Stimulated activated CD4-positive, alpha-beta T cell treated with anti-CD3 and anti-CD28 coated beads, TNF-alpha, amount 100 ng/mL, for 24 hours (primary cell): Measurements from ENCODE around the gene HMOX2.
A peak's percentile ranks its signal among the peaks of the same experiment; 100 is the strongest.

Experiments used
- DNase-seq, 3 experiments: peaks; one replicate each; pipeline ENCODE4 v3.0.0-alpha.2; 2020; ENCODE audit warnings: low read depth in 3 of 3

HMOX2 gene

DNA sequence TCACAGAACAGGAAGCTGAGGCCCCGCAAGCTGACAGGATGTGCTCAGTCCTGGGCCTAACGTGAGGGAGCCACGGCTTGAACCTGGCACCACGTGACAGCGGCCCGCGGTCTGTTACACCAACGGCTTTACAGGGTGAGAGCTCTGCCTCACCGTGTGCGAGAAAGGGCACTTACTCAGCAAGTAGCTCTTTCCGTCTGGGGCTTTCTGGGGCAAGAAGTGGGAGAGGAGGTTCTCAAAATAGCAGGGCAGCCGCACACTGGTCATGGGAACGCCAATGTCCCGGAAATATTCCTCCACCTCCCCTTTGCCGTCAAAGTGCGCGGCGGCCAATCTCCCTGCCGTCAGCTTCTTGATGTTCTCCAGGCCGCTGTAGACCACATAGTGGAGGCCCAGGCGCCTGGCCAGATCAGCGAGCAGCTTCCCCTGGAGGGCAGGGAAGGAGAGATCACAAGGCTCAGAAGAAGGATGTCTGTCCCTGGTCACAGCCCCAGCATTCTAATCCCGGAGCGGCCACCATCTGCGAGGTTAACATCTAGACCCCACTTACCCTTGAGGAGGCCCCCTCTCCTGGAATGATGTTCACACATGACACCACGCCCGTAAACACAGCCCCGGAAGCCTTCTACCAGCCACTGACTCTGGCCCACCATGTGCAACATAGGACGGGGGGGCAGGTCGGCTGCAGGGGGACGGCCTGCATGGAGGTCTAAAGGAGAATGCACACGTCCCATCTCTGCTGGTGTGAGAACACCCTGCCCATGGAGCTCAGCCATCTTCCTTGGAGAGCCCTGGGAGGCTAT lies 10.0 kb upstream of the HMOX2 start:
- peak; percentile 9 to 50 (median 33) for DNase-seq

DNA sequence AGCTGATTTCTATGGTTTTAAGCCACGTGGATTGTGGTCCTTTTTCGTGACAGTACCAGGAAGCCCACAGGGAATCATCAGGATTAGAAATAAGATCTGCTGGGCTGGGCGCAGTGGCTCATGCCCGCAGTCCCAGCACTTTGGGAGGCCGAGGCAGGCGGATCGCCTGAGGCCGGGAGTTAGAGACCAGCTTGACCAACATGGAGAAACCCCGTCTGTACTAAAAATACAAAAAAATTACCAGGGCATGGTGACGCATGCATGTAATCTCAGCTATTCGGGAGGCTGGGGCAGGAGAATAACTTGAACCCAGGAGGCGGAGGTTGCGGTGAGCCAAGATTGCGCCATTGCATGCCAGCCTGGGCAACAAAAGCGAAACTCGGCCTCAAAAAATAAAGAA lies 8.3 kb upstream of the HMOX2 start:
- no peak for DNase-seq

DNA sequence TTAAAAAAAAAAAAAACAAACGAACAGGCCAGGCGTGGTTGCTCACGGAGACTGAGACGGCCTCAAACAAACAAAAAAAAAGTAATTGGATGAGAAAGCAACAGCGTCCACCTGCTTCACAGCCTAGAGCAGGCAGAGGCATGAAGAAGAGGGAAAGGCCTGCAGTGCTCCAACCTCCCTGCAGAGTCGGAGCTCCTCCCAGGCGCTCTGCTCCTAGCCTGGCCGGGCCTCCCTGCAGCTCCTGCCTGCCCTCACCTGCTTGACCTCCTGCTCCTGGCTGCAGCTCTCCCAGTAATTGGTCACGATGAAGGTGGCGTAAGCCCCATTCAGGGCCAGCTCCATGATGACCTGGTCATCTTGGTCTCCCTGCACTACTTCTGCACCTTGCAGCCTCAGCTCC lies 7.2 kb upstream of the HMOX2 start:
- DNase-seq, result no peak

DNA sequence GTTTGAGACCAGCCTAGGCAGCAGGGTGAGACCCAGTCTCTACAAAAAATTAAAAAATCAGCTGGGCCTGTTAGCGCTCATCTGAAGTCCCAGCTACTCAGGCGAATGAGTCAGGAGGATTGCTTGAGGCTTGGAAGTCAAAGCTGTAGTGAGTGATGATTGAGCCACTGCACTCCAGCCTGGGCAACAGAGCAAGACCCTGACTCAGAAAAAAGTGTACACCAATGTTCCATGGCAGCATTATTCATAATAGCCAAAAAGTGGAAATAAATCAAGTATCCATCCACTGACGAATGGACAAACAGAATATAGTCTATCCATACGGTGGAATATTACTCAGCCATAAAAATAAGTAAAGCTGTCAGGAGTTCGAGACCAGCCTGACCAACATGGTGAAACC lies 4.3 kb upstream of the HMOX2 start:
- no peak for DNase-seq

DNA sequence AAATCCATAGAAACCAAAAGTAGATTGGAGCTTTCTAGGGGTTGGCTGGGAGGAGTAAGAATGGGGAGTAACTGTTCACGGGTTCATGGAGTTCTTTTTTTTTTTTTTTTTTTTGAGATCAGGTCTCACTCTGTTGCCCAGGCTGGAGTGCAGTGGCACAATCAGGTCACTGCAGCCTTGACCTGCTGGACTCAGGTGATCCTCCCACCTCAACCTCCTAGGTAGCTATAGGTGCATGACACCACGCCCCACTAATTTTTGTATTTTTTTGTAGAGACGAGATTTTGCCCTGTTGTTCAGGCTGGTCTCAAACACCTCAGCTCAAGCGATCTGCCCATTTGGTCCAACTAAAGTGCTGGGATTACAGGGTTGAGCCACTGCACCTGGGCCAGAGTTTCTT lies 3.3 kb upstream of the HMOX2 start:
- no peak for DNase-seq

DNA sequence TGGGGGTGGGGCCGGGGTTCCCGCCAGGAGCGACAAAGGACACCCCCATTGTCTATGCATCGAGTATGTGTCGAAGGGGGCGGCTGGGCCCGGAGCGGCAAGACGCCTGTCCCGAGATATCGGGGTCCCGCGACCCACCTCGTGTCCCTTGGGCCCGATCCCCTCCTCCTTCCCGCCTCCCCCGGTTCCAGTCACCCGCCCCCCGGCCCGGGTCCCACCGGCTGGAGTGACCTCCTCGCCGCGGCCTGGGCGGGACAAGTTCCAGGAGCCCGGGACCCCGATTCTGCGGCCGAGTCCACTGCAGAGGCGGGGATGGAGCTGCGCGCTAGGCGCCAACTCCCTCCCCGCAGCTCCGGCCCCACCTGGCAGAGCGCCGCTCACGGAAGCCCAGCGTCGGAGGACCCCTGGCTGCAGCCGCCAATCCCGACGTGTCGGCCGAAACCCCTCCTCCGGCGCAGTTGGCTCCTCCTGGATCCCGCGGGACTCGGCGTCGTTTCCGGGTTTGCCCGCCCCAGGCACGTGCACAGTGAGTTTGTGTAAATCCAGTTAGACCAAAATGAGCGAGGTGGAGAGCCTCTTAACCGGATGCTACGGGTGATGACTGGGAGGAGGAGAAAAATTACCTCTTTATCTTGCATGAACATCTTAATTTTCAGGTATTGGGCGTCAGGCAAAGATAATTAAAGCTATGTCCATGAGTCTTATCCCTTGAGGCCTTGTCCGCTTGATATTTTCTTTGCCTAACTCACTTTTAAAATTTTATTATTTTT lies 1.8 kb upstream of the HMOX2 start, which contains the start of gene NMRAL1:
Gene NMRAL1, minus strand, starts transcription at position 434 of the 770 bp plus-strand sequence. CDS start 493 bp downstream, outside the sequence.
- peak; percentile 70 to 93 (median 70) for DNase-seq

DNA sequence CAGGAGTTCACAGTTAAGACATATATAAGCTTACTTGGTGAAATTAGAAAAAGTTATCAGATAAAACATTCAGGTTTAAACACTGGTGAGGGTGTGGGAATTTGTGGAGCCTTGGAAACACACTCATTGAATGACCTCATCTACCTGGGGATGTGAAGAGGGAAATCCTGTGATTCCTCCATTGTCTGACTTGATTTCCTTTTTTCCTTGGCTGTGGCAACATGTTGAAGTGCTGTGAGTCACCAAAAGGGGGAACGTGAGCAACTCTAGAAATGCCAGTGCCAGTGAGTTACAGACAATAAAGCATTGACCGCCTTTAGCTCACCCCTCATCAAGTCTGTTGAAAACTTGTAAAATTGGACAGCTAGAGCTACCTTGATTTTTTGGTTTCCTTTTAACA lies 1.8 kb downstream of the HMOX2 start:
- no peak for DNase-seq

DNA sequence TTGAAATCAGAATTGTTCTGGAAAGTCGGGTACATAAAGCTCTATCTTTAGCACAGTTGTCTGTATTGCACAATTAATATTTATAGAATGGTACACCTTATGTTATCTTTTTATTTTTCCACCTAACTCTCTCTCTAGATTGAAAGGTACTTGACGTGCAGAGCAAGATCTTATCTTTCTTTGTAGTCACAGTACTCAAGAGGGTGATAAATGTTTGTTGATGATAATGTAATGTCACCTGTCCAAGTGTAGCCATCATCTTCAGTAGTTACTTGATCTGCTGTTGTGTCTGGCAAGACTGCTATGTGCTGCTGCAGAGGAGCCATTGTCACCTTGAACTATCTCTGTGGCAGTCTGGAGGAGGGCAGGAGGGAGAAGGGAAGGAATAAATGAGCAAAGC lies 5.3 kb downstream of the HMOX2 start:
- DNase-seq, result no peak

DNA sequence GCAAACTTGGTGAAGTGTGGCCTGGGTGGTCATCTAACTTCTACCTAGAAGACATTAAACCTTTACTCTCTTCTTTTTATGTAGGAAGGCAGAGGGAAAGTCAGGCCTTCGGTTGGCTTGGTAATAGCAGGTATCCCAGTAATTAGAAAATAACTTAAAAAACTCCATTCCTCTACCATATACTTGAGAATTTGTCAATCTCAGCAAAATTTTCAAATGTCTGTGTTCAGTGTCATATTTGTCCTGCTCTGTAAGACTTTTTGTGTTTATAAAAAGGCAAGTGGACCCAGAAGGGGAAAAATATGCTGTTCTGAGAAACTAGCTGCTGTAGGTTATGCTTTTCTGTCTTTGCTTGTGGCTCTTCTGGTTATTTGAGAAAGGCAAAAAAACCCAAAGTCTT lies 5.8 kb downstream of the HMOX2 start:
- no peak for DNase-seq

DNA sequence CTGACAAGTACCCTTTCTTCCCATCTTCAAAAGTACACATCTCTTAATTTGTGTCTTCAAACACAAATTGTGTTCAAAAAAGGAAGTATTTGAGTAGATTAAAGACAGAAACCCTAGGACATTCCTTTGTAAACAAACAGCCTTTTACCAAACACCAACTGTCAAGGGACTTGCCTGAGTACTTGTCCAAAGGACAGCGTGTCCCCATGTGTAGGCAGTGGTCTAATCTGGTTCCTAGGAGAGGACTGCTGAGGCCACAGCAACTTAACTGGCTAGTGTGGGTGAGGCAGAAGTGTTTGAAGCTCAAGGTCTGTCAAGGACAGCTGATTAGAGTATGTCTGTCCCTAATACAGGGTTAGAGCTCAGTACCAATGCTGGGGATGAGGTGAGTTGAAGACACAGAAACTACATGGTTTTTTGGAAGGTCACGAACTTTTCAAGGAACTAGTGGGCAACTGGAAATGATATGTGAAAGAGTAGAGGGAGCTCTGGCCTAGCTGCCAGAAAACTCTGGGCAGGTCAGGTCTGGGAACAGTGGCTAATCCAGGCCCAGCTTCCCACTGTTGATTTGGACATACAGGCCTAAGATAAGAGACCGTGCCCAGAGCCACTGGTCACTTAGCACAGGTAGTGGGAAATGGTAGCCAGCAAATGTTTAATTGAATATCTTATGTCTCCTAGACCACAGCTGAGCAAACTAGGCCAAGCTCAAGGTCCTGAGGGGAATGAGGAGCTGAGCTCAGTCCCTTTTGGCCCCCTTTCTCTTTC lies 10.1 kb downstream of the HMOX2 start:
- no peak for DNase-seq

DNA sequence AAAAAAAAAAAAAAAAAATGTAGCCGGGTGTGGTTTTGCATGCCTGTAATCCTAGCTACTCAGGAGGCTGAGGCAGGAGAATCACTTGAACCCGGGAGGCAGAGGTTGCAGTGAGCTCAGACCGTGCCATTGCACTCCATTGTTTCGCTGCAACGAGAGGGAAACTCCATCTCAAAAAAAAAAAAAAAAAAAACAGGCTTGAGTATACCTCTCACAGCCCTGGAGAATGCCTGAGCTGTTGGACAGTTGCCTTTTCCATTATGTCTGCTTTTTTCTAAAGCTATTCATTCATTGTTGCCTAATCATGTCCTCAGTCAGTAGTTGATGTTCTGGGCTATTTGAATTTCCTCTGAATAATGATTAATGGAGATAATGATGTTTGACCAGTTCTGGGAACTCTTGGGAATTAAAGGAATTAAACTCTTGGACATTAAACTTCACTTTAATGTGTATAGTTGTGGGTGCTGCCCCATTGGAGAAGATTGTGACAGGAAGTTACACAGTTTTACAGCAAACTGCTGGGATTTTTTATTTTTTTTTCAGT lies 11.8 kb downstream of the HMOX2 start:
- DNase-seq, result no peak

DNA sequence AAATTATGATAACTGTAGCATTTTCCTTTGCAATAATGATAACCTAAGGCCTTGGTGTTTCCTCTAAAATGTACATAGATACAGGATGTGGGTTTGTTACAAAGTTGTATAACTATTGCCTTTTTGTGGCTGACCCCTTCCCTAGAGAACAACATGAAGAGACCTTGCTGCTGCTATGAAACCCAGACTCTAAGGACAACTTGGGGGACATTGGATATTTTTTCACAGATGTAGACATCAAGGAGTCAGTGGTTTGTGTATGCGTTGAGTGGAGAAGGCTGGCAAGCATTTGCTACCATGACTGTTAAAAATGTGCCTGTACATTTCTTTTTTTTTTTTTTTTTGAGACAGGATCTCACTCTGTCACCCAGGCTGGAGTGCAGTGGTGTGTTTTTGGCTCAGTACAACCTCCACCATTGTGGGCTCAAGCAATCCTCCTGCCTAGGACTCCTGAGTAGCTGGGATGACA lies 12.3 kb downstream of the HMOX2 start:
- no peak for DNase-seq

DNA sequence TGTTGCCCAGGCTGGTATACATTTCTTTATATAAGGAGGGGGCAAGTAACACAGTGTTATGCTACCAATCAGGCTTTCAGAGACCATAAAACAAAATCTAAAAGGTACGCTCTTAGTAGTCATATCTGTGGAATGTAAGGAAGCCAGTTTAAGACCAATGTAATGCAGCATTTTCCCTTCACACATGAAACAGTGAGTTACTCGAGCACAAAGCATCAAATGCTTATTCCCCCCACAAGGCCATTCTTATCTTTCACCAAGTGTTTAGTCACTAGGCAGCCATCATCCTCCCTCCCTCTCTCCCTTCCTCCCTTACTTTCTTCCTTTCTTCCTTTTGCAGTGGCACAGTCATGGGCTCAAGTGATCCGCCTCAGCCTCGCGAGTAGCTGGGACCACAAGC lies 12.8 kb downstream of the HMOX2 start:
- DNase-seq, result no peak

DNA sequence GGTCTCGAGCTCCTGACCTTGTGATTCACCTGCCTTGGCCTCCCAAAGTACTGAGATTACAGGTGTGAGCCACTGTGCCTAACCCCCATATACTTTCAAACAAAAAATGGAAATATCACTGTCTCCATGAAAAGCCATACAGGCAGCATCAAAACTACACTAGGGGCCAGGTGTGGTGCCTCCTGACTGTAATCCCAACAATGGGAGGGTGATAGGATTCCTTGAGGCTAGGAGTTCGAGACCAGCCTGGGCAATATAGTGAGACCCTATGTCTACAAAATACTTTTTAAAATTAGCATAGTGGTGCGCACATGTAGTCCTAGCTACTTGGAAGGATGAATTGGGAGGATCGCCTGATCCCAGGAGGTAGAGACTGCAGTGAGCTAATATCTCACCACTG lies 15.7 kb downstream of the HMOX2 start:
- no peak for DNase-seq

DNA sequence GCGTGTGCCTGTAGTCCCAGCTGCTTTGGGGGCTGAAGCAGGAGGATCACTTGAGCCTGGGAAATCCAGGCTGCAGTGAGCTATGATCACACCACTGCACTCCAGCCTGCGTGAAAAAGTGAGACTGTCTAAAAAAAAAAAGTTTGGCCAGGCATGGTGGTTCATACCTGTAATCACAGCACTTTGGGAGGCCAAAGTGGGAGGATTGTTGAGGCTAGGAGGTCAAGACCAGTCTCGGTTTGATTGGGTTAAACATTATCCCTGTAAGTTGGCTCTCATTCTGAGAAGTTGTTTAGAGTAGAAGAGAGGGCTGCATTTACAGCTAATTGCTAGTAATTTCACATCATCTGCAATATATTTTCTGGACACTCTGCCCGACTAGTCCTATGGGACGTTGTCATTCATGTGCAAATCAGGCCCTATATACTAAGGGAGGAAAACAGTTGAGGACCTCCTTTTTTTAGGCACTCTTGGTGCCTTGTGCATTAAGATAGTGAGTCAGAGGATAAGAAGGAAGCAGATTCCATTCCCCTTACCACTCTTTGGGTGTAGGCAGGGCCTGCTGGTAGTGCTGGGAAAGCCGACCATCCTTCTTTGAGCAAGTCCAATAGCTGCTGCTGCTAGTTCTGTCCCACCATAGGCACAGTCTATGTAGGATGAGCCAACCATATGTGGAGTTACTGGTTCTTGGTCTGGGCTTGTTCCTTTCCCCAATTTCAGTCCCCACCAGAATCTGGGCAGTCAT lies 18.7 kb downstream of the HMOX2 start:
- DNase-seq, result no peak

DNA sequence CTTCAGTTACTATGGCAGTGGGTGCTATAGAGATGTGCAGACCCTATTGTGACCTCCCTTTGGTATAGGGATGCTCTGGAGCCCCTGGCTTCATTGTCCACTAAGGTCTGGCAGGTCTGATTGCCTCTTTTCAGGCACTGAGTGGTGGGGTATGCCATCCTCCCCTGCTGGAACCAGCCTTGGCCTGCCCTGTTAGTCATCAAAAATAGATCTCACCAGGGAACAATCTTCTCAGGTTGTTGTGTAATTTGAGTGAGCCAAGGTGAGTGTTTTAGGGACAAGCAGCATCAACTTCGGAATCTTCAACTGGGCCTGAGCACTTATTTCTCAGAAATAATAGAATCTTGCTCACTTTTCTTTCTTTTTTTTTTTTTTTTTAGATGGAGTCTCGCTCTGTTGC lies 19.6 kb downstream of the HMOX2 start:
- DNase-seq, result no peak

DNA sequence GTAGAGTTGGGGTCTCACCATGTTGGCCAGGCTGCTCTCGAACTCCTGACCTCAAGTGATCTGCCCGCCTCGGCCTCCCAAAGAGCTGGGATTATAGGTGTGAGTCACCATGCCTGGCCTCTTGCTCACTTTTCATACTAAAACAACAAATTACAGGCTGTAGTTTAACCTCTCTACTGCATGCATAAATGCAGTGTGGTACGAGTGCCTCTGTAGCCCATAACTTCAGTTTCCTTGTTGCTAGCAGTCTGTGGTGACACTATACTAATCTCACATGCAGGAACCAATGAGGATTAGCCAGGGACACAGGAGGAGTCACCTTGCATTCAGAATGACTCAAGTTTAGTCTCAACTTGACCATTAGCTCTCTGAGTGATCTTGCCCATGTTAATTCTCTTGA lies 20.1 kb downstream of the HMOX2 start:
- no peak for DNase-seq

DNA sequence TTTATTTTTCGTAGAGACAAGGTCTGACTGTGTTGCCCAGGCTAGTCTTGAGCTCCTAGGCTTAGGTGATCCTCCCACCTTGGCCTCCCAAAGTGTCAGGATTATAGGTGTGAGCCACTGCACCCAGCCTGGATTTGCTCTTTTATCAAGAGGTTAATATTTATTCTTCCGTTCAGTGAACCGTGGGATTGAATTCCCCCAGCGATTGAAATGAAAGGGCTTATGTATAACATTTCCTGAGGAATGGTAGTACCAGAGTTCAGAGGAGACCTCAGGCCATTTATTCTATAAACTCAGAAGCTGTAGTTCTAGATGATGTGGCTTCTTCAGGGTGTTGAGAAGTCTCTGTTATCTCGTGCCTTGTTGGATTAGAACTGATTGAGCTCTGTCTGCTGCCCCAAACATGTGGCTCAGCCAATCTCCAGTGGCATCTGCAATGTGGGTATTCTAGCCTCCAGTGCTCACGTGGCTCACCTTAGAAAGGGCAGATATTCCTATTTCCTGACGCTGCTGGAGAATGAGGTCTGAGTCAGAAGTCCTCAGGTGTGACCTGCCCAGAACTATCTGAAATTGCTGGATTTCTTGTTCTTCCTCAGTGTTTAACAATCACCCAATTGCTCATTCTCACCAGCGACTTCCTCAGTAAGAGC lies 22.5 kb downstream of the HMOX2 start:
- DNase-seq, result no peak

DNA sequence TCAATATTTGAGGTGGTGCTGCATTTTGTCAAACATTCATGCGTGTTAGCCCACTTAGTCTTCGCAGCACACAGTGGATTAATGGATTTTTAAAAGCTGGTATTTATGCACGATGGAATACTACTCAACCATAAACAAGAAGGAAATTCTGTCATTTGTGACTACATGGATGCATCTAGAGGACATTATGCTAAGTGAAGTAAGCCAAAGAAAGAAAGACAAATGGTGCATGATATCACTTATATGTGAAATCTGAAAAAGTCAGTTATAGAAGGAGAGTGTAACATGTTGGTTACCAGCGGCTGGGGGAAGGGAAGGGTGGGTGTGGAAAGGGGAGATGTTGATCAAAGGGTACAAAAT lies 23.0 kb downstream of the HMOX2 start:
- DNase-seq, result no peak

DNA sequence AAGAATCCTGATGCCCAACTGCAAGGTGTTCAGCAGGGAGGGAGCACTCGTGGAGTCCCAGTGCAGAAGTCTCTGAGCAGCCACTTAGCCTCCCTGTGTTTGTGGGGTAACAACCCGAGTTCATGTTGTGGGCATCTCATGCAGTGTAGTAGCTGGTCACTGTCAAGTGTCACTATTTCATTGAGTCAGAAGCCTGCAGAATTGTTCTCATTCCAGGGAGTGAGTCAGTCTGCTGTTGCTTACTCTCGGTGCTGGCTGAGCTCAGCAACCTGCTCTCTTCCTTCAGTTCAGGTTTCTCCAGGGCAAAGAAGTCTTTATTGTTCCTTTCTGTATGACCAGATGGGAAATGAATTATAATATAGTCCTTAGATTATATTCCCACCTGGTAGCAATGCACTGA lies 24.1 kb downstream of the HMOX2 start:
- DNase-seq, result no peak

DNA sequence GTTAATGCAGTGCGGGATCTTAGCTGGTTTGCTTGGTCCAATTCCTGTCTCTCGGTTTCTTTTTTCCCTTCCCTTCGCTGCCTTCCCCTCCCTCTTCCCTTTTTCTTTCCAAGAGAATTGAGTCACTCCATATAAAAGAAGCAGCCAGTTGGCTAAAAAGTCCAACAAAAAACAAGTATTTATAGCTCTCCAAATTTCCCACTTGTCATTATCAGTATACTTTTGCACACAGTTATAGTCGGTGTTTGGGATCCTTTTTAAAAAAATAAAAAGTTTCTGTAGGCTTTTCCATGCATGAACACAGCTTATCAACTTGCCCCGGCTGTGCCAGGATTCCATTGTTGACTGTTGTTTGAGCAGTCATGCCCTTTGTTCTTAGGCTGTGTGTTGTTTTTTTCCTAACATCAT lies 24.9 kb downstream of the HMOX2 start:
- DNase-seq, result no peak
